Keratinocyte (primary cell): Measurements from ENCODE around the gene EYS.

Source experiments
- CTCF ChIP-seq, 3 experiments: IDR thresholded peaks in 1 of 3; conservative IDR thresholded peaks in 1 of 3; optimal IDR thresholded peaks in 1 of 3; 2 replicates in 2 of 3; 3 replicates in 1 of 3; pipeline versions ENCODE3 to v1.5.1; 2011; ENCODE audit warnings: low read length in 3 of 3, mild to moderate bottlenecking in 3 of 3, moderate library complexity in 2 of 3, control low read depth in 1 of 3, inconsistent platforms in 1 of 3; ENCODE audit not compliant: insufficient read depth in 2 of 3; ENCODE audit errors: extremely low read depth in 1 of 3
- EZH2 ChIP-seq: IDR thresholded peaks from one replicate; pipeline ENCODE4 v1.6.1; 2012; ENCODE audit warnings: inconsistent platforms, mild to moderate bottlenecking, low read length, moderate library complexity

- no peak for TF ChIP-seq CTCF (optimal IDR thresholded peaks at IDR 0.05 in 1 of 3, IDR thresholded peaks at IDR 0.05 in 1 of 3, conservative IDR thresholded peaks at IDR 0.05 in 1 of 3; ENCODE audit: extremely low read depth in 1 of 3, insufficient read depth in 2 of 3, low read length in 3 of 3)
- TF ChIP-seq EZH2 = no peak
Observed at GRCh38 chr6:64714073-64714472, 993.0 kb downstream of the EYS start.
